Measurements from ENCODE around the gene FSTL3.

FSTL3 gene

DNA sequence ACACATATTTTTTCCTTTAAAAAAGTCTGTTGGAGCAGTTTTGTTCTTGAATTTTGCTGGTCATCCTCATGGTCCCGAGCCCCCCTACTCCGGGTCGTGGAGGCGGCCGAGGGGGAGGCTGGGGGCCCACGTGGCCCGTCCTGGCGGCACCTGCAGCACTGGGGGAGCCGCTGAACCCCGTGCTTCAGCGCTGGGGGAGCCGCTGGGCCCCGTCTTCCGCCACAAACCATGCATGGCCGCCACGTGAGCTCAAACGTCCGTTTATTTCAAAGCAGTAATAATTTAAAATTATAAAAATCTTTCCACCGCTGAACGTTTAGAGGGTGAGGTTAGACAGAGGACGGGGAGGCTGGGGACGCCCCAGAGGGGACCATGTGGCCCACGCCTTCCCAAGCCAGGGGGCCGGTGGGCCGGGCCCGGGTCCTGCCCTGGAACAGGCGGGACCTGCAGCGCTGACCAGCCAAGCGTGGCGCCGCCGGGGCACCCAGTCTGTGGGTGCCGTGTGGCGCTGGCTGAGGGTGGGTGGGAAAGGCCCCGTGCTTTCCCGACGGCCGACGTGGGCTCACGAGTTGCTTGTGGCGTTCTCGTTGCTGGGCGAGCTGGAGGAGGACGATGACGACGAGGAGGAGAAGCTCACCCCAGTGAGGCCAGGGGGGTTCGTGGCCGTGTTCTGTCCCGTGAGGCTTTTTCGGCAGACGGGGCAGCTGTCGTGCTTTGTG is 28.5 kb upstream of the FSTL3 start:
- H3K27me3 ChIP-seq (ENCODE audit: control insufficient read depth, insufficient read depth, low read length) = no peaks in the 10 kb centered on the region
- H3K9ac ChIP-seq (ENCODE audit: low read length) = no peak overlapping the region
- peaks cover 27% of the 10 kb centered on the region for H3K36me3 ChIP-seq (ENCODE audit: control insufficient read depth, low read depth, low read length)
- no peaks in the 10 kb centered on the region for H3K9me3 ChIP-seq (ENCODE audit: control insufficient read depth, low read depth, low read length)
- no peak overlapping the region for H3K27ac ChIP-seq (ENCODE audit: low read length)
- no peak overlapping the region for H3K4me3 ChIP-seq (ENCODE audit: low read length)
- no peaks in the 10 kb centered on the region for H3K4me1 ChIP-seq (ENCODE audit: control insufficient read depth, low read depth, low read length)

DNA sequence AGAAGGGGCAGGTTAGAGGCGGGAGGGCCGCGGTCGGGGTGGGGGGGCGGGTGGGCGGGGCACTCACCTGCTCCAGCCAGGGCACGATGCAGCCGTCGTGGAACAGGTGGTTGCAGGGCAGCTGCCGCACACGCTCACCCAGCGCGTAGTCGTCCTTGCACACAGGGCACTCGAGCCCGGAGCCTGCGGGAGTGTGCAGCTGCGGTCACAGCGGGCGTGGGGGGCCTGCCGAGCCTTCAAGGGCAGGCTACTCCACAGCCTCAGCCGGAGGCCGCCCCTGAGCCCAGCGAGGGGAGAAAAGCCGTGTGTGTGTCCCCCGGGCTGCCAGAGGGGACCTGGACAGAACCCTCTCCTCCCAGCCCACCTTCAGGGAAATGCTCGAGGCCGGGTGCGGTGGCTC is 27.9 kb upstream of the FSTL3 start:
- no peaks in the 10 kb centered on the region for H3K9me3 ChIP-seq (ENCODE audit: control insufficient read depth, low read depth, low read length)
- peaks cover 27% of the 10 kb centered on the region for H3K36me3 ChIP-seq (ENCODE audit: control insufficient read depth, low read depth, low read length)
- H3K27ac ChIP-seq (ENCODE audit: low read length) = no peak overlapping the region
- no peak overlapping the region for H3K9ac ChIP-seq (ENCODE audit: low read length)
- H3K4me1 ChIP-seq (ENCODE audit: control insufficient read depth, low read depth, low read length) = no peaks in the 10 kb centered on the region
- H3K4me3 ChIP-seq (ENCODE audit: low read length) = no peak overlapping the region
- H3K27me3 ChIP-seq (ENCODE audit: control insufficient read depth, insufficient read depth, low read length) = no peaks in the 10 kb centered on the region

DNA sequence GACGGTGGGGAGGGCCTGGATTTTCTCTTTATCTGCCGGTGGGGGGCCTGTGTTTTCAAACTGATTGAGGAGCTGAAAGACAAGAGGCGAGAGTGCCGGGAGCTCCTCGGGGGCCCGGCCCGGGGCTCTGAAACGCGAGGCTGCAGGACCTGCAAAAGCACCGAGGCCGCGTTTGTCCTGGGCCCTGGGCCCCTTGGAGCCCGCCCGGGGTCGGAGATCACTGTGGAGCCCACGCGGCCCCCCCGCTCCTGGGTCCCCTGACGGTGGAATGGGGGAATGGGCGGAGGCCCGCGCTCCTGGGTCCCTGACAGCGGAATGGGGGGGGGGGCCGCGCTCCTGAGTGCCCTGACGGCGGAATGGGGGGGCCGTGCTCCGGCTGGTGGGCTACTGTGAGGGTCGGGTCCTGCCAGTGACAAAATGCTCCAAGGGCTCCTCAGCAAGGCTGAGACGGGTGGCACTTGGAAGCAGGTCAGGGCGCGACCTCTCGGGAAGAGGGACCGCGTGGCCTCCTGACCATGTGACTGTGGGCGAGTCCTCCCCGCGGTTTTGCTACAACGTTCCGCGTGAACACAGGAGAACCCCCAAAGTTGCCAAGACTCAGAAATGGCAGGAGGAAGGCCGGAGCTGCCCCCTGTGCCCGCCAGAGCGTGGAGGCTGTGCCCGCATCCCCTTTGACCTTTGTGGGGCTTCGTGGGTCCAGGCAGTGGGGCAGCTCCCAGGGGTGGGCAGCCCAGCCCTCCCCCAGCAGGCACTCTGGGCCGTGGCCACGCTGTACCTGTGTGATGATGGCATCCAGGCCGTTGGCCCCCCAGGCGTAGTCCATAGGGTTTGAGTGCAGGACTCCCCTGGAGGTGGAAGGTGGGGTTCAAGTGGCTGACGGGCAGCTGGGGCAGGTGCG is 27.0 kb upstream of the FSTL3 start:
- H3K27ac ChIP-seq (ENCODE audit: low read length) = no peak overlapping the region
- no peaks in the 10 kb centered on the region for H3K4me1 ChIP-seq (ENCODE audit: control insufficient read depth, low read depth, low read length)
- no peaks in the 10 kb centered on the region for H3K9me3 ChIP-seq (ENCODE audit: control insufficient read depth, low read depth, low read length)
- peaks cover 27% of the 10 kb centered on the region for H3K36me3 ChIP-seq (ENCODE audit: control insufficient read depth, low read depth, low read length)
- no peaks in the 10 kb centered on the region for H3K27me3 ChIP-seq (ENCODE audit: control insufficient read depth, insufficient read depth, low read length)
- no peak overlapping the region for H3K4me3 ChIP-seq (ENCODE audit: low read length)
- no peak overlapping the region for H3K9ac ChIP-seq (ENCODE audit: low read length)

DNA sequence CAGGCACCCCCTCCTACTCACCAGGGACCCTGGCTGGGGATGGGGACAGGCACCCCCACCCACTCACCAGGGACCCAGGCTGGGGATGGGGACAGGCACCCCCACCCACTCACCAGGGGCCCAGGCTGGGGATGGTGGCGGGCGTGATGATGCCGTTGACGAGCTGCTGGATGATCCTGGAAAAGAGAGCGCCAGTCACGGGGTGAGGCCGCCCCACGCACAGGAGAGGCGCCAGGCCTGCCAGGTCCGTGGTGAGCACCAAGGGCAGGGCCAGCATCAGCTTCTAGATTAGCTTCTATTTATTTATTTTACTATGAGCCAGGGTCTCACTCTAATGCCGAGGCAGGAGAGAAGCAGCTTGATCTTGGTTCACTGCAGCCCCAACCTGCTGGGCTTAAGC is 26.1 kb upstream of the FSTL3 start:
- no peak overlapping the region for H3K4me3 ChIP-seq (ENCODE audit: low read length)
- H3K9ac ChIP-seq (ENCODE audit: low read length) = no peak overlapping the region
- no peaks in the 10 kb centered on the region for H3K4me1 ChIP-seq (ENCODE audit: control insufficient read depth, low read depth, low read length)
- H3K36me3 ChIP-seq (ENCODE audit: control insufficient read depth, low read depth, low read length) = peaks cover 25% of the 10 kb centered on the region
- no peaks in the 10 kb centered on the region for H3K9me3 ChIP-seq (ENCODE audit: control insufficient read depth, low read depth, low read length)
- H3K27me3 ChIP-seq (ENCODE audit: control insufficient read depth, insufficient read depth, low read length) = no peaks in the 10 kb centered on the region
- no peak overlapping the region for H3K27ac ChIP-seq (ENCODE audit: low read length)

DNA sequence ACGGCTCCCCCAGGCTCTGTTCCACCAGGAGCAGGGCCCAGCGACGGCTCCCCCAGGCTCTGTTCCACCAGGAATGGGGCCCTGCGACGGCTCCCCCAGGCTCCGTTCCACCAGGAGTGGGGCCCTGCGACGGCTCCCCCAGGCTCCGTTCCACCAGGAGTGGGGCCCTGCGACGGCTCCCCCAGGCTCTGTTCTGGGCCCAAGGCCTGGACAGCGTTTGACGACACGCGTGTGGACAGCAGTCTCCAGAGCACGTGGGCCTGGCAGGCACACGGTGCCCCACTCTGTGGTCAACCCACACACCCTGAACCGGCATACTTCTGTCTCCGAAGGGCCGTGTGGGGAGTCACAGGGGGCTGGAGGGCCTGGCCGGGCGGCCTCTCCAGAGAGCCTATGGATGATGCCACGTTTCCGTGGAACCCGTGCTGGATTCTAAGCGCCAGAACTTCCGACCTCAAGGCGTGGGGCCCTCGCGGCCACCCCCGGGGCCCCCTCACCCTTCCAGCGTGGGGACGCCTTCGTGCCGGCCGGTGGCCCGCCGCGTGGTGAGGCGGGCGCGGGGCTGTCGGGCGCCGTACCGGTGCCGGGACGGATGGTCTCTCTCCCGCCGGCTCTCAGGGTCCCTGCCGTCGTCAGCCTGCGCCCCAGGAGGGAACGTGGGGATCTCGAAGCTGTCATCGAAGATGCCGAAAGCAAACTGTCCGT is 24.9 kb upstream of the FSTL3 start:
- H3K27me3 ChIP-seq (ENCODE audit: control insufficient read depth, insufficient read depth, low read length) = no peaks in the 10 kb centered on the region
- H3K36me3 ChIP-seq (ENCODE audit: control insufficient read depth, low read depth, low read length) = peaks cover 24% of the 10 kb centered on the region
- no peak overlapping the region for H3K9ac ChIP-seq (ENCODE audit: low read length)
- no peaks in the 10 kb centered on the region for H3K9me3 ChIP-seq (ENCODE audit: control insufficient read depth, low read depth, low read length)
- no peaks in the 10 kb centered on the region for H3K4me1 ChIP-seq (ENCODE audit: control insufficient read depth, low read depth, low read length)
- H3K4me3 ChIP-seq (ENCODE audit: low read length) = no peak overlapping the region
- H3K27ac ChIP-seq (ENCODE audit: low read length) = no peak overlapping the region

DNA sequence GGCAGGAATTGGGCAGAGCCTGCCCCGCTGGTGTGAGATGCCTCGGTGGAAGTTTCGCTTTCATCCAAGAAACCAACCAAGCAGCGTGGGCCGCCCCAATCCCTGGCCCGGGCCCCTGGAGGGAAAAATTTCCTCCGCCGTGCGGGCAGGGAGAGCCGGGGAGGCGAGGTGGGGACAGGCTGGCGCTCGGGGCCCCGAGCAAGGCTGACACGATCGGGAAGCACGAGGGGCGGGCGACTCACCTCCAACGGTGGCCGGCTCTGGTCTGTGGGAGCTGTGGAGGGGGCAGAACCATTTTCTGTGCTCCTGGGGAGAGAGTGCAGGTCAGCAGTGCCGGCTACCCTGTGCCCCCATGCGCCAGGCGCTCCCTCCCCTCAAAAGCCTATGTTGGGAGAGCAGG is 24.2 kb upstream of the FSTL3 start:
- Histone ChIP-seq H3K4me3 (ENCODE audit: low read length) (no peak overlapping the region), H3K27me3 (ENCODE audit: control insufficient read depth, insufficient read depth, low read length) (no peaks in the 10 kb centered on the region), H3K9me3 (ENCODE audit: control insufficient read depth, low read depth, low read length) (no peaks in the 10 kb centered on the region), H3K4me1 (ENCODE audit: control insufficient read depth, low read depth, low read length) (no peaks in the 10 kb centered on the region), H3K9ac (ENCODE audit: low read length) (no peak overlapping the region), H3K36me3 (ENCODE audit: control insufficient read depth, low read depth, low read length) (peaks cover 20% of the 10 kb centered on the region), H3K27ac (ENCODE audit: low read length) (no peak overlapping the region)

DNA sequence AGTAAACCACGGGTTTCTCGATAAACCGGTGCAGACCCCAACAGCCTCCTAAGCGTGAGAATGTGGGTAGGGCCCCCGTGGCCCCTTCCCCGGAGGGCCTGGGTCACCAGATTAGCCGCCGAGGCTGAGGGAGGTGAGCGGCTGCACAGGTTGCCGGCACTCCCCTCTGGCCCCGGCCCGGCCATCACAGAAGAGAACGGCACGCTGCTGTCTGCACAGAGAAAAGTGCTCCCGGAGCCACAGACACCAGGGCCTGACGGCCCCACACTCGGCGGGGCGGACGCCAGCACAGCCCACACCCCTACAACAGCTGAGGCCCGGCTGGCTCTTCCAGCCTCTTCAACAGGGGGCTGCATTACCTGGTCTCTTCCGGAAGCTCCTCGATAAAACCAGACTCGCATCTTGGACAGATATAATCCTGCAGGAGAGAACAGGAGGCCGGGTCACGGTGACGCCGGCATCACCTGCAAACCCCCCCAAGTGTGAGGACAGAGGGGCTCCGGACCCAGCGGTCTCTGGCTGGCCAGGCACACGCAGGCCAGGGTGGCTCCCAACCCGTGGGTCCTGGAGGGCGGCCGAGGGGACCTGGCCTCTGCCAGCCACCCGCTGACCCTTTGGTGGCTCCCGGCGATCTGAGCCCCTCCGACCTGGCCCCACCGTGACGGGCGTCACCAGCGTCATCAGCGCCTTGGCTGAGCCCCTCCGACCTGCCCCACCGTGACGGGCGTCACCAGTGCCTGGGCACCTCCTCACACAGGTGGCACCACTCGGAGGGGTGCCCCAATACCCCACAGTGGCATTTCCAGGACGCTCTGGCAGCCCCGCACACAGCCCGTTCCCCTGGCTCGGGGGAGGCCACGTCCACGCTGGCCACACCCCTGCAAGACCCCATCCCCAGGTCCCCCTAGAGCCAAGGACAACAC is 23.5 kb upstream of the FSTL3 start:
- Histone ChIP-seq H3K9ac (ENCODE audit: low read length) (no peak overlapping the region), H3K36me3 (ENCODE audit: control insufficient read depth, low read depth, low read length) (peaks cover 17% of the 10 kb centered on the region), H3K4me3 (ENCODE audit: low read length) (no peak overlapping the region), H3K27ac (ENCODE audit: low read length) (no peak overlapping the region), H3K27me3 (ENCODE audit: control insufficient read depth, insufficient read depth, low read length) (no peaks in the 10 kb centered on the region), H3K4me1 (ENCODE audit: control insufficient read depth, low read depth, low read length) (no peaks in the 10 kb centered on the region), H3K9me3 (ENCODE audit: control insufficient read depth, low read depth, low read length) (no peaks in the 10 kb centered on the region)

DNA sequence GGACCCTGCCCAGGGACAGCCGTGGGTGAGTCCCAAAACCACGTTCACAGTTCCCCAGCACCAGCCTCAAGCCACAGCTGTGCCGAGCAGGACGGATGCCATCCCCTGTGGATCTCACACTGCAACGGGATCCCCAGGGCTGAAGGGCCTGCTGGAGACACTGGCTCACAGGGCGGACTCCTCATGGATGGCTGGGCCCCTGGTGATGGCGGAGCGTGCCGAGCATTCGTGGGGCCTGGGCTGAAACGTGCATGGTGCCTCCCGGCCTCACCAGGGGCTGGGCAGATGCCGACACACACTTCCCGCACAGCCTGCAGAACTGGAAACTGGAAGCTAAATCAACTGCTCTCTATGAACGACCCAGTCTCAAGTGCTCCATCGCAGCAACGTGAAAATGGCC is 22.8 kb upstream of the FSTL3 start:
- Histone ChIP-seq H3K27me3 (ENCODE audit: control insufficient read depth, insufficient read depth, low read length) (no peaks in the 10 kb centered on the region), H3K9ac (ENCODE audit: low read length) (no peak overlapping the region), H3K4me1 (ENCODE audit: control insufficient read depth, low read depth, low read length) (no peaks in the 10 kb centered on the region), H3K36me3 (ENCODE audit: control insufficient read depth, low read depth, low read length) (peaks cover 16% of the 10 kb centered on the region), H3K4me3 (ENCODE audit: low read length) (no peak overlapping the region), H3K27ac (ENCODE audit: low read length) (no peak overlapping the region), H3K9me3 (ENCODE audit: control insufficient read depth, low read depth, low read length) (no peaks in the 10 kb centered on the region)

DNA sequence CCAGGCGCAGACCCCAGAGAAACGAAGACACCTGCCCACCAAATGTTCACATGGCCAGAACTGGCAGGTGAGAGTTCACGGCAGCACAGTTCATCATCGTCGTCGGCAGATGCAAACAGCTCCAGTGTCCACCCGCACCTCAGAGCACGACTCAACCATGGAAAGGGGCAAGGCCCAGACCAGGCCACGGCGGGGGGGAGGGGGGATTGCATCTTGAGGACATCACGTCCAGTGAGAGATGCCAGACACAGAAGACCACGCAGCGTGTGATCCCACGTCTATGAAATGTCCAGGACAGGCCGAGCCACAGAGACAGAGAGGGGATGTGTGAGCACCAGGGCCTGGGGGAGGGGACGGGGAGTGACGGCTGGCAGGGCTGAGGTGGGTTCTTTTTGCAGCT is 20.5 kb upstream of the FSTL3 start:
- Histone ChIP-seq H3K9me3 (ENCODE audit: control insufficient read depth, low read depth, low read length) (no peaks in the 10 kb centered on the region), H3K27me3 (ENCODE audit: control insufficient read depth, insufficient read depth, low read length) (no peaks in the 10 kb centered on the region), H3K9ac (ENCODE audit: low read length) (no peak overlapping the region), H3K4me3 (ENCODE audit: low read length) (no peak overlapping the region), H3K4me1 (ENCODE audit: control insufficient read depth, low read depth, low read length) (no peaks in the 10 kb centered on the region), H3K27ac (ENCODE audit: low read length) (no peak overlapping the region), H3K36me3 (ENCODE audit: control insufficient read depth, low read depth, low read length) (peaks cover 6% of the 10 kb centered on the region)

DNA sequence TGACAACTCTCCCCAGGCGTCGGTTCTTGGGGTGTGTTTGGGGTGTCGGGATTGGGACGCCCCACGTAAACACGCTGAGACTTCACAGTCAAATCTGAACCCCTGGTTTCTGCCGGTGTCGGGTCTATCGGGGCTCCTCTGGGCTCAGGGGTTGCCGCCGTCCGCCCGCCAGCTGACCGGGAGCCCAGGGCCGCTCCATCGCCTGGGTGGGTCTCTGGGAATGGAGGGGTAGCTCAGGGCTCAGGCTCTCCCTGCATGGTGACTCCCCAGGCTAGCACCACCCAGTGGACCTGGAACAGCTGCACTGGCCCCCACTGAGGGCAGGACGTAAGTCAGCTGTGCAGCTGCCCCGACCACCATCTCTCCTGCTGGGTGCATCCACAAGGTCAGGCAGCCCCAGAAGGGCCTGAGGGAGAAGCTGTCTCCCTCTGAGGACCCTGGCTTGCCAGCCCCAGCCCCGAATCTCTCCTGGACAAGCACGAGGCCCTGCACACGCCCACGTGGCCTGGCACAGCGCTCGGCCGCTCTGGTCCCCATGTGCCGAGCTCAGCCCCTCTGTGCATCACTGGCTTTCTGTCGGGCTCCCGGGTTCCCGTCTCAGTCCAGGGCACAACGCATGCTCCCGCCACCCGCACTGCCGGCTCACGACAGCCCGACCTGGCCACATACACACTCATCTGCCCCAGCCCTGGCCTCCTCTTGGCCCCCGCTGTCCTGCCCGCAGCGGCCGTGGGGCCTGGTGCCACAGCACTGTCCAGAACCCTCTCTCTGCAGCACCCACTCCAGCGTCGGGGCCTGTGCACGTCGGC is 19.2 kb upstream of the FSTL3 start:
- H3K27ac ChIP-seq (ENCODE audit: low read length) = no peak overlapping the region
- no peaks in the 10 kb centered on the region for H3K9me3 ChIP-seq (ENCODE audit: control insufficient read depth, low read depth, low read length)
- H3K4me1 ChIP-seq (ENCODE audit: control insufficient read depth, low read depth, low read length) = no peaks in the 10 kb centered on the region
- no peaks in the 10 kb centered on the region for H3K27me3 ChIP-seq (ENCODE audit: control insufficient read depth, insufficient read depth, low read length)
- no peaks in the 10 kb centered on the region for H3K36me3 ChIP-seq (ENCODE audit: control insufficient read depth, low read depth, low read length)
- H3K4me3 ChIP-seq (ENCODE audit: low read length) = no peak overlapping the region
- H3K9ac ChIP-seq (ENCODE audit: low read length) = no peak overlapping the region

Data from iPS-18a (cell line).